ENCODE measurements around the gene MAPK12.

- TF ChIP-seq, protein P1, sequence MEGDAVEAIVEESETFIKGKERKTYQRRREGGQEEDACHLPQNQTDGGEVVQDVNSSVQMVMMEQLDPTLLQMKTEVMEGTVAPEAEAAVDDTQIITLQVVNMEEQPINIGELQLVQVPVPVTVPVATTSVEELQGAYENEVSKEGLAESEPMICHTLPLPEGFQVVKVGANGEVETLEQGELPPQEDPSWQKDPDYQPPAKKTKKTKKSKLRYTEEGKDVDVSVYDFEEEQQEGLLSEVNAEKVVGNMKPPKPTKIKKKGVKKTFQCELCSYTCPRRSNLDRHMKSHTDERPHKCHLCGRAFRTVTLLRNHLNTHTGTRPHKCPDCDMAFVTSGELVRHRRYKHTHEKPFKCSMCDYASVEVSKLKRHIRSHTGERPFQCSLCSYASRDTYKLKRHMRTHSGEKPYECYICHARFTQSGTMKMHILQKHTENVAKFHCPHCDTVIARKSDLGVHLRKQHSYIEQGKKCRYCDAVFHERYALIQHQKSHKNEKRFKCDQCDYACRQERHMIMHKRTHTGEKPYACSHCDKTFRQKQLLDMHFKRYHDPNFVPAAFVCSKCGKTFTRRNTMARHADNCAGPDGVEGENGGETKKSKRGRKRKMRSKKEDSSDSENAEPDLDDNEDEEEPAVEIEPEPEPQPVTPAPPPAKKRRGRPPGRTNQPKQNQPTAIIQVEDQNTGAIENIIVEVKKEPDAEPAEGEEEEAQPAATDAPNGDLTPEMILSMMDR (conservative IDR thresholded peaks at IDR 0.05; ENCODE audit: low read length): no peak
- TF ChIP-seq EZH2phosphoT487 (IDR thresholded peaks at IDR 0.05; ENCODE audit: borderline replicate concordance): no peak
Observed at GRCh38 chr22:50289151-50289941, 27.9 kb upstream of the MAPK12 start.
